HepG2 (cell line): ENCODE measurements around the gene RXYLT1.

Source experiments
- CTCF ChIP-seq: sonication (generic); formaldehyde crosslinking; IDR thresholded peaks from 2 replicates; pipeline ENCODE4 v1.5.0; 2020; ENCODE audit warnings: mild to moderate bottlenecking, missing genetic modification reagents, moderate library complexity
- POLR2AphosphoS5 ChIP-seq: IDR thresholded peaks from 2 replicates; pipeline ENCODE4 v1.6.1; 2012; ENCODE audit warnings: low read depth, low read length
- TBP ChIP-seq: sonication (generic); formaldehyde crosslinking; IDR thresholded peaks from 2 replicates; pipeline ENCODE4 v1.5.0; 2020; ENCODE audit warnings: missing genetic modification reagents
- ZMYM4 ChIP-seq: sonication (generic); formaldehyde crosslinking; IDR thresholded peaks from 2 replicates; pipeline ENCODE4 v1.8.1; 2023; ENCODE audit warnings: mild to moderate bottlenecking, missing genetic modification reagents

- no peak for TF ChIP-seq POLR2AphosphoS5
- TF ChIP-seq ZMYM4 = no peak
- TF ChIP-seq CTCF (CRISPR knock-in tag) = peak; percentile 21; the same call in 1 of the 2 replicates
- TF ChIP-seq TBP (CRISPR knock-in tag) = no peak
Observed at GRCh38 chr12:63823040-63823439, 43.3 kb downstream of the RXYLT1 start.
